ENCODE results near the gene ASTN1.

DNA sequence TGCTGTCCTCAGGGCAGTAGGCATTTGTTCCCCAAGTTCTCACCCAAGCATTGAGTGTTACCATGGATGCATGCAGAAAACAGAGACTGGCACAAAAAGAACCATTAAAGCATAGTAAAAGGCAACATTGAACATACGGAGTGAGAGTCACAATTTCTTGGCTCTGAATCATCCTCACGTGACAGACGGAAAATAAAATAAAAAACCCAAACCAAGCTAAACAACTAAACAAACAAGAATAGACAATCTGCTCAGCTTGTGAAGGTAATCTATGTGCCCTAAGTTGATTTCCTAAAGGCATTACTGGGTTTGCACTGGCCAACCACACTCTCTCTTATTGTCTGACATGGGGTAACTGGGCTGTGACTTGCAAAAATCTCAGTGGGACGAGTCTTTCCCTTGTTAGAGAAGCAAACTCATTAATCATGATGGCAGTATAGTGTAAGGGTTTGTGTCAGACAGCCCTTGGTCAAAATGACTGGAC is 306.0 kb downstream of the ASTN1 start:
- TF ChIP-seq, protein P1, sequence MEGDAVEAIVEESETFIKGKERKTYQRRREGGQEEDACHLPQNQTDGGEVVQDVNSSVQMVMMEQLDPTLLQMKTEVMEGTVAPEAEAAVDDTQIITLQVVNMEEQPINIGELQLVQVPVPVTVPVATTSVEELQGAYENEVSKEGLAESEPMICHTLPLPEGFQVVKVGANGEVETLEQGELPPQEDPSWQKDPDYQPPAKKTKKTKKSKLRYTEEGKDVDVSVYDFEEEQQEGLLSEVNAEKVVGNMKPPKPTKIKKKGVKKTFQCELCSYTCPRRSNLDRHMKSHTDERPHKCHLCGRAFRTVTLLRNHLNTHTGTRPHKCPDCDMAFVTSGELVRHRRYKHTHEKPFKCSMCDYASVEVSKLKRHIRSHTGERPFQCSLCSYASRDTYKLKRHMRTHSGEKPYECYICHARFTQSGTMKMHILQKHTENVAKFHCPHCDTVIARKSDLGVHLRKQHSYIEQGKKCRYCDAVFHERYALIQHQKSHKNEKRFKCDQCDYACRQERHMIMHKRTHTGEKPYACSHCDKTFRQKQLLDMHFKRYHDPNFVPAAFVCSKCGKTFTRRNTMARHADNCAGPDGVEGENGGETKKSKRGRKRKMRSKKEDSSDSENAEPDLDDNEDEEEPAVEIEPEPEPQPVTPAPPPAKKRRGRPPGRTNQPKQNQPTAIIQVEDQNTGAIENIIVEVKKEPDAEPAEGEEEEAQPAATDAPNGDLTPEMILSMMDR (conservative IDR thresholded peaks at IDR 0.05; ENCODE audit: low read depth, low read length): no peak
- TF ChIP-seq POLR2A (IDR thresholded peaks at IDR 0.05; ENCODE audit: low read depth, low read length) (no peak), ELK1 (IDR thresholded peaks at IDR 0.05; ENCODE audit: borderline replicate concordance, low read depth, low read length) (no peak), RAD21 (IDR thresholded peaks at IDR 0.05; ENCODE audit: low read length) (no peak), RFX5 (IDR thresholded peaks at IDR 0.05; ENCODE audit: low read depth, low read length) (no peak), RCOR1 (IDR thresholded peaks at IDR 0.05; ENCODE audit: insufficient replicate concordance, low read length) (no peak), USF2 (IDR thresholded peaks at IDR 0.05; ENCODE audit: low read depth, low read length) (no peak), CEBPB (IDR thresholded peaks at IDR 0.05; ENCODE audit: low read depth, low read length) (no peak)

Data from IMR-90 (cell line).